ENCODE results near the gene CTDSP1. TPM values are rescaled to one million over a fixed set of nuclear protein-coding genes. Genes with fewer than 3 reads are reported as not detected.
A peak's percentile ranks its signal among the peaks of the same experiment; 100 is the strongest.

Gene CTDSP1
- total and polyA plus RNA-seq, 2 donors (not counting 1 experiment from before 2014, with no cell fraction given): 99.8 to 207 TPM

DNA sequence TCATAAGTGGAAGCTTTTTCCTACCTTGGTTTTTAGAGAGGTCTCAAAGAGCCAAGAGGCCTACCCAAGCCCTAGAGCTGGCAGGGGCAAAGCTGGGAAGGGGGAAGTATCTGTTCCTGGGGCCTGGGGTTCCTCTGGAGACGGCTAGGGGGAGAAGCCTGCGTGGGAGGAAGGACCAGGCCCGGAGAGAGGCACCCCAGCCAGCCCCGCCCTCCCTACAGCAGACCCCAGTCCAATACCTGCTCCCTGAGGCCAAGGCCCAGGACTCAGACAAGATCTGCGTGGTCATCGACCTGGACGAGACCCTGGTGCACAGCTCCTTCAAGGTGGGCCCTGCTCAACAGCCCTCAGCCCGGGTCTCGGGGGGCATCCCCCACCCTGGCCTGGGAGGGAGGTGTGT is 2.2 kb downstream of the CTDSP1 start:
- Mint-ChIP-seq H3K27me3 (no peaks in the 10 kb centered on the region), H3K4me1 (peaks cover 67% of the 10 kb centered on the region), H3K9me3 (ENCODE audit: insufficient read depth) (no peaks in the 10 kb centered on the region), H3K4me3 (peak overlapping the region; percentile 90), H3K27ac (peak overlapping the region; percentile 78)
- no peak for DNase-seq
- Histone ChIP-seq H3K9me3 (ENCODE audit: control extremely low read depth in 1 of 3, control insufficient read depth in 2 of 3, insufficient read depth in 1 of 3, low read length in 2 of 3) (peaks cover 0 to 13% (median 0%) of the 10 kb centered on the region in 3 donors), H3K4me3 (ENCODE audit: control extremely low read depth in 1 of 5, extremely low read depth in 1 of 5, insufficient read depth in 1 of 5, low read depth in 2 of 5, low read length in 4 of 5) (peak overlapping the region in 1 of 5 experiments; percentile 55), H3K9ac (ENCODE audit: low read length) (no peak overlapping the region), H3K27me3 (replicated peaks in 1 of 4; ENCODE audit: control extremely low read depth in 1 of 4, control insufficient read depth in 3 of 4, insufficient read depth in 4 of 4, low read length in 3 of 4) (no peaks in the 10 kb centered on the region), H3K79me2 (ENCODE audit: control insufficient read depth, insufficient read depth, low read length) (peaks cover 20% of the 10 kb centered on the region), H3K4me2 (replicated peaks; ENCODE audit: low read depth, low read length, poor library complexity, severe bottlenecking) (peak overlapping the region; percentile 90), H3K27ac (ENCODE audit: low read length in 2 of 2) (peak overlapping the region in 1 of 2 donors; percentile 54), H2AFZ (ENCODE audit: insufficient read depth, low read depth, low read length, poor library complexity, severe bottlenecking) (no peak overlapping the region), H3K36me3 (replicated peaks in 1 of 2; ENCODE audit: control extremely low read depth in 1 of 2, control insufficient read depth in 1 of 2, extremely low read depth in 1 of 2, insufficient read depth in 2 of 2, low read length in 1 of 2) (peaks cover 2 to 33% of the 10 kb centered on the region in 2 experiments), H3K4me1 (ENCODE audit: control insufficient read depth in 2 of 2, insufficient read depth in 2 of 2, low read length in 2 of 2) (peaks cover 50 to 68% of the 10 kb centered on the region in 2 donors), H4K20me1 (ENCODE audit: control insufficient read depth, insufficient read depth, low read length, poor library complexity, severe bottlenecking) (peaks cover 39% of the 10 kb centered on the region)
- 89% methylated on average over 7 of the region's 9 CpGs for WGBS (ENCODE audit: insufficient coverage)
- no peak for ATAC-seq (ENCODE audit: low read depth)
- ChIA-PET CTCF (interaction anchor here (0.8 to 1.4 kb wide), 3 partner anchors 145 to 987 kb away, joined by 3 read pairs; no protein-coding TSS in a partner anchor), POLR2A (no interaction called here)
- intact Hi-C loops (cut with micrococcal nuclease): no loop called here
- no peak for TF ChIP-seq EZH2 (IDR thresholded peaks at IDR 0.05; ENCODE audit: borderline replicate concordance, insufficient read depth, low read depth, low read length, poor library complexity, severe bottlenecking)
- TF ChIP-seq, protein P1, sequence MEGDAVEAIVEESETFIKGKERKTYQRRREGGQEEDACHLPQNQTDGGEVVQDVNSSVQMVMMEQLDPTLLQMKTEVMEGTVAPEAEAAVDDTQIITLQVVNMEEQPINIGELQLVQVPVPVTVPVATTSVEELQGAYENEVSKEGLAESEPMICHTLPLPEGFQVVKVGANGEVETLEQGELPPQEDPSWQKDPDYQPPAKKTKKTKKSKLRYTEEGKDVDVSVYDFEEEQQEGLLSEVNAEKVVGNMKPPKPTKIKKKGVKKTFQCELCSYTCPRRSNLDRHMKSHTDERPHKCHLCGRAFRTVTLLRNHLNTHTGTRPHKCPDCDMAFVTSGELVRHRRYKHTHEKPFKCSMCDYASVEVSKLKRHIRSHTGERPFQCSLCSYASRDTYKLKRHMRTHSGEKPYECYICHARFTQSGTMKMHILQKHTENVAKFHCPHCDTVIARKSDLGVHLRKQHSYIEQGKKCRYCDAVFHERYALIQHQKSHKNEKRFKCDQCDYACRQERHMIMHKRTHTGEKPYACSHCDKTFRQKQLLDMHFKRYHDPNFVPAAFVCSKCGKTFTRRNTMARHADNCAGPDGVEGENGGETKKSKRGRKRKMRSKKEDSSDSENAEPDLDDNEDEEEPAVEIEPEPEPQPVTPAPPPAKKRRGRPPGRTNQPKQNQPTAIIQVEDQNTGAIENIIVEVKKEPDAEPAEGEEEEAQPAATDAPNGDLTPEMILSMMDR (IDR thresholded peaks at IDR 0.05): no peak

DNA sequence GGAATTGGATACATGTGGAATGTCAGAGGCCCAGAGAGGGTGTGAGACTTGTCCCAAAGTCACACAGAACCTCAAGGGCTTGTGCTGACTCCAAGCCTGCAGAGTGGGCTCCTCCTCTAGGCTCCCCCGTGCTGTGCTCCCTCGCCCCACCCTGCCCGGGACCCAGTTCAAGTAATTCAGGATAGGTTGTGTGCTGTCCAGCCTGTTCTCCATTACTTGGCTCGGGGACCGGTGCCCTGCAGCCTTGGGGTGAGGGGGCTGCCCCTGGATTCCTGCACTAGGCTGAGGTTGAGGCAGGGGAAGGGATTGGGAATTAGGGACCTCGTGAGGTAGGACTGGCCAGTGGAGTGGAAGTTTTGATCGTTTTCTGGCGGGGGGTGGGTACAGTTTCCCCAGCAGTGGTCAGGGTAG is 2.8 kb downstream of the CTDSP1 start:
- no peaks in the 10 kb centered on the region for H3K27me3 ChIP-seq (replicated peaks in 1 of 4; ENCODE audit: control extremely low read depth in 1 of 4, control insufficient read depth in 3 of 4, insufficient read depth in 4 of 4, low read length in 3 of 4)
- H4K20me1 ChIP-seq (ENCODE audit: control insufficient read depth, insufficient read depth, low read length, poor library complexity, severe bottlenecking): peaks cover 39% of the 10 kb centered on the region
- H3K9me3 ChIP-seq (ENCODE audit: control extremely low read depth in 1 of 3, control insufficient read depth in 2 of 3, insufficient read depth in 1 of 3, low read length in 2 of 3): peaks cover 0 to 7% (median 0%) of the 10 kb centered on the region in 3 donors
- Mint-ChIP-seq H3K4me3 (peak overlapping the region; percentile 90), H3K27me3 (no peaks in the 10 kb centered on the region), H3K4me1 (peaks cover 66% of the 10 kb centered on the region), H3K27ac (peak overlapping the region; percentile 59), H3K9me3 (ENCODE audit: insufficient read depth) (no peaks in the 10 kb centered on the region)
- 92% methylated on average over 7 of the region's 8 CpGs for WGBS (ENCODE audit: insufficient coverage)
- H3K79me2 ChIP-seq (ENCODE audit: control insufficient read depth, insufficient read depth, low read length): peaks cover 20% of the 10 kb centered on the region
- H3K9ac ChIP-seq (ENCODE audit: low read length): no peak overlapping the region
- no peak for TF ChIP-seq EZH2 (IDR thresholded peaks at IDR 0.05; ENCODE audit: borderline replicate concordance, insufficient read depth, low read depth, low read length, poor library complexity, severe bottlenecking)
- TF ChIP-seq, protein P1 (IDR thresholded peaks at IDR 0.05): no peak
- DNase-seq (no peak), ATAC-seq (ENCODE audit: low read depth) (no peak)
- ChIA-PET POLR2A (no interaction called here), CTCF (interaction anchor here (1.4 kb wide), 1 partner anchor 145 kb away, joined by 3 read pairs; no protein-coding TSS in a partner anchor)
- H3K4me3 ChIP-seq (ENCODE audit: control extremely low read depth in 1 of 5, extremely low read depth in 1 of 5, insufficient read depth in 1 of 5, low read depth in 2 of 5, low read length in 4 of 5): no peak overlapping the region
- H3K4me2 ChIP-seq (replicated peaks; ENCODE audit: low read depth, low read length, poor library complexity, severe bottlenecking): peak overlapping the region; percentile 90
- H3K36me3 ChIP-seq (replicated peaks in 1 of 2; ENCODE audit: control extremely low read depth in 1 of 2, control insufficient read depth in 1 of 2, extremely low read depth in 1 of 2, insufficient read depth in 2 of 2, low read length in 1 of 2): peaks cover 2 to 33% of the 10 kb centered on the region in 2 experiments
- H3K27ac ChIP-seq (ENCODE audit: low read length in 2 of 2): no peak overlapping the region
- no peak overlapping the region for H2AFZ ChIP-seq (ENCODE audit: insufficient read depth, low read depth, low read length, poor library complexity, severe bottlenecking)
- peaks cover 48 to 68% of the 10 kb centered on the region in 2 donors for H3K4me1 ChIP-seq (ENCODE audit: control insufficient read depth in 2 of 2, insufficient read depth in 2 of 2, low read length in 2 of 2)
- intact Hi-C loops (cut with micrococcal nuclease): no loop called here

Data from B cell (primary cell).